ENCODE data around the gene KRT24. TPM values are rescaled to one million over a fixed set of nuclear protein-coding genes. Genes with fewer than 3 reads are reported as not detected.

Gene KRT24
- total and polyA plus RNA-seq, 2 donors (not counting 3 experiments of a cell fraction or from before 2014, with no cell fraction given), result not detected

DNA sequence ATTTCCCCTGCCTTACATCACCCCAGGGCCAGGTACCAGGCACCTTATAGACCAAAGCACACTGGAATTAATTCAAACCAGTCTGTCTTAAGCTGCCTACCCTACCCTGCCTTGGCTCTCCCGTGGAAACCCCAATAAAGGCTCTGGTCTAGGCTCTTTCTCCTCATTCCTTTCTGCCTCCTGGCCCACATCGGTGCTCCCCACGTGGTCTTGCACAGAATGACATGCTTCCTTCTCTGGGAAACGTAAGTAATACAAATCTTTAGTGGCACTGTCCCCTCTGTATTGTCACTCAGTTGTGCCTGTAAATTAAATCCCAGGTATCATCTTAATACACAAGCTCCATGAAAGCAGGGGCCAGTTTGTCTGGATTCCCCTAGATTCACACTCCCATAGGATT, 35.0 kb upstream of the KRT24 start:
- FAIRE-seq, result no peak
- dilution Hi-C loops (cut with MboI; ENCODE audit: extremely low pct_ligation_motif_present, low sequenced_read_pairs) (no loop called here), intact Hi-C loops (cut with micrococcal nuclease) (no loop called here)
- Histone ChIP-seq H3K9ac (replicated peaks; ENCODE audit: extremely low read depth, insufficient read depth, low read length) (no peak overlapping the region), H3K79me2 (ENCODE audit: control insufficient read depth, insufficient read depth, low read length) (no peaks in the 10 kb centered on the region), H3K36me3 (ENCODE audit: control insufficient read depth in 2 of 2, extremely low read depth in 1 of 2, insufficient read depth in 2 of 2, low read length in 2 of 2) (no peaks in the 10 kb centered on the region), H3K27ac (ENCODE audit: insufficient read depth, low read depth, low read length) (no peak overlapping the region), H2AFZ (ENCODE audit: low read depth, low read length) (no peak overlapping the region), H3K27me3 (ENCODE audit: control insufficient read depth in 2 of 2, insufficient read depth in 2 of 2, low read length in 2 of 2) (peaks cover 0 to 4% of the 10 kb centered on the region in 2 experiments), H4K20me1 (replicated peaks; ENCODE audit: control insufficient read depth, extremely low read depth, insufficient read depth, low read length) (no peaks in the 10 kb centered on the region), H3K4me3 (replicated peaks in 1 of 3; ENCODE audit: insufficient read depth in 1 of 3, low read depth in 1 of 3, low read length in 3 of 3) (no peak overlapping the region), H3K9me1 (replicated peaks; ENCODE audit: control insufficient read depth, extremely low read depth, insufficient read depth, low read length) (no peaks in the 10 kb centered on the region), H3K4me1 (ENCODE audit: control insufficient read depth, extremely low read depth, insufficient read depth, low read length) (no peaks in the 10 kb centered on the region), H3K9me3 (replicated peaks; ENCODE audit: control insufficient read depth, insufficient read depth, low read length) (no peaks in the 10 kb centered on the region), H3K4me2 (ENCODE audit: insufficient read depth, low read length) (no peak overlapping the region)
- DNase-seq (ENCODE audit: low read depth, low spot score), result no peak
- no TSS peak for BruUV-seq (replicated peaks)
- POLR2A ChIA-PET, result no interaction called here
- TF ChIP-seq FOS (IDR thresholded peaks at IDR 0.05; ENCODE audit: borderline replicate concordance, insufficient read depth, low read length) (no peak), GATA2 (IDR thresholded peaks at IDR 0.05; ENCODE audit: insufficient read depth, insufficient read length, low read depth, low read length) (no peak), POLR2A (IDR thresholded peaks at IDR 0.05; ENCODE audit: low read depth, low read length) (no peak)
- TF ChIP-seq, protein P1, sequence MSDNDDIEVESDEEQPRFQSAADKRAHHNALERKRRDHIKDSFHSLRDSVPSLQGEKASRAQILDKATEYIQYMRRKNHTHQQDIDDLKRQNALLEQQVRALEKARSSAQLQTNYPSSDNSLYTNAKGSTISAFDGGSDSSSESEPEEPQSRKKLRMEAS (IDR thresholded peaks at IDR 0.05; ENCODE audit: insufficient read depth, insufficient read length), result no peak
- TF ChIP-seq, protein P2, sequence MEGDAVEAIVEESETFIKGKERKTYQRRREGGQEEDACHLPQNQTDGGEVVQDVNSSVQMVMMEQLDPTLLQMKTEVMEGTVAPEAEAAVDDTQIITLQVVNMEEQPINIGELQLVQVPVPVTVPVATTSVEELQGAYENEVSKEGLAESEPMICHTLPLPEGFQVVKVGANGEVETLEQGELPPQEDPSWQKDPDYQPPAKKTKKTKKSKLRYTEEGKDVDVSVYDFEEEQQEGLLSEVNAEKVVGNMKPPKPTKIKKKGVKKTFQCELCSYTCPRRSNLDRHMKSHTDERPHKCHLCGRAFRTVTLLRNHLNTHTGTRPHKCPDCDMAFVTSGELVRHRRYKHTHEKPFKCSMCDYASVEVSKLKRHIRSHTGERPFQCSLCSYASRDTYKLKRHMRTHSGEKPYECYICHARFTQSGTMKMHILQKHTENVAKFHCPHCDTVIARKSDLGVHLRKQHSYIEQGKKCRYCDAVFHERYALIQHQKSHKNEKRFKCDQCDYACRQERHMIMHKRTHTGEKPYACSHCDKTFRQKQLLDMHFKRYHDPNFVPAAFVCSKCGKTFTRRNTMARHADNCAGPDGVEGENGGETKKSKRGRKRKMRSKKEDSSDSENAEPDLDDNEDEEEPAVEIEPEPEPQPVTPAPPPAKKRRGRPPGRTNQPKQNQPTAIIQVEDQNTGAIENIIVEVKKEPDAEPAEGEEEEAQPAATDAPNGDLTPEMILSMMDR (IDR thresholded peaks at IDR 0.05; ENCODE audit: extremely low read depth in 1 of 2, insufficient read depth in 1 of 2, low read depth in 1 of 2, low read length in 2 of 2), result no peak
- CTCF ChIA-PET, result interaction anchor here (1.6 kb wide), 1 partner anchor 8 kb away, joined by 4 read pairs; no protein-coding TSS in a partner anchor

DNA sequence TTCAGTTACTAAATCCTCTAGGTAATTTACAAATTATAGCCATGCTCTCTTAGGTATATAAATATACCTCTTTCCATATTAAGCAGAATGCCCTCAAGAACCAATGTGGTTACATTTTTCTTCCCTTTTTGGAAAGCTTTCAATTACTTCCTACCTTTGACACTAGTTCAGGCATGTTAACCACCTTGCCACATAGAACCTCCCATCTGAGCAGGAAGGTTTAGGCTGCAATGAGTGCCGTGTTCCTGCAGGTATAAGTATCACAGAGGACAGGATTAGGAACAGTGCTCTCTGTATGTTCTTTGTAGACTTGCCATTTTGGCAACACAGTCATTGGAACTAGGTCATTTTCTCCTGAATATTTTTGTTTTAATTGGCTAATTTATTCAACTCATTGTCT, 31.5 kb upstream of the KRT24 start:
- ChIA-PET POLR2A (no interaction called here), CTCF (no interaction called here)
- Histone ChIP-seq H3K79me2 (ENCODE audit: control insufficient read depth, insufficient read depth, low read length) (no peaks in the 10 kb centered on the region), H3K36me3 (ENCODE audit: control insufficient read depth in 2 of 2, extremely low read depth in 1 of 2, insufficient read depth in 2 of 2, low read length in 2 of 2) (no peaks in the 10 kb centered on the region), H3K9me3 (replicated peaks; ENCODE audit: control insufficient read depth, insufficient read depth, low read length) (no peaks in the 10 kb centered on the region), H3K9ac (replicated peaks; ENCODE audit: extremely low read depth, insufficient read depth, low read length) (no peak overlapping the region), H3K4me3 (replicated peaks in 1 of 3; ENCODE audit: insufficient read depth in 1 of 3, low read depth in 1 of 3, low read length in 3 of 3) (no peak overlapping the region), H2AFZ (ENCODE audit: low read depth, low read length) (no peak overlapping the region), H4K20me1 (replicated peaks; ENCODE audit: control insufficient read depth, extremely low read depth, insufficient read depth, low read length) (no peaks in the 10 kb centered on the region), H3K27me3 (ENCODE audit: control insufficient read depth in 2 of 2, insufficient read depth in 2 of 2, low read length in 2 of 2) (peaks cover 4 to 7% of the 10 kb centered on the region in 2 experiments), H3K4me1 (ENCODE audit: control insufficient read depth, extremely low read depth, insufficient read depth, low read length) (no peaks in the 10 kb centered on the region), H3K27ac (ENCODE audit: insufficient read depth, low read depth, low read length) (no peak overlapping the region), H3K4me2 (ENCODE audit: insufficient read depth, low read length) (no peak overlapping the region), H3K9me1 (replicated peaks; ENCODE audit: control insufficient read depth, extremely low read depth, insufficient read depth, low read length) (no peaks in the 10 kb centered on the region)
- no TSS peak for BruUV-seq (replicated peaks)
- intact Hi-C loops (cut with micrococcal nuclease) (no loop called here), dilution Hi-C loops (cut with MboI; ENCODE audit: extremely low pct_ligation_motif_present, low sequenced_read_pairs) (no loop called here)
- no peak for DNase-seq (ENCODE audit: low read depth, low spot score)
- no peak for TF ChIP-seq POLR2AphosphoS5 (IDR thresholded peaks at IDR 0.05; ENCODE audit: insufficient read depth, low read depth, low read length)
- no peak for TF ChIP-seq GATA2 (IDR thresholded peaks at IDR 0.05; ENCODE audit: insufficient read depth, insufficient read length, low read depth, low read length)
- no peak for TF ChIP-seq EZH2 (IDR thresholded peaks at IDR 0.05; ENCODE audit: borderline replicate concordance, low read depth, low read length, severe bottlenecking)
- no peak for TF ChIP-seq MYC (IDR thresholded peaks at IDR 0.05; ENCODE audit: low read depth, low read length)
- TF ChIP-seq FOS (IDR thresholded peaks at IDR 0.05; ENCODE audit: borderline replicate concordance, insufficient read depth, low read length), result no peak
- no peak for TF ChIP-seq POLR2A (IDR thresholded peaks at IDR 0.05; ENCODE audit: low read depth, low read length)
- TF ChIP-seq, protein P1 (IDR thresholded peaks at IDR 0.05; ENCODE audit: insufficient read depth, insufficient read length), result no peak
- TF ChIP-seq, protein P2 (IDR thresholded peaks at IDR 0.05; ENCODE audit: extremely low read depth in 1 of 2, insufficient read depth in 1 of 2, low read depth in 1 of 2, low read length in 2 of 2), result no peak
- no peak for FAIRE-seq

Data from endothelial cell of umbilical vein (primary cell).